DND-41 (cell line): ENCODE measurements around the gene CFAP299.

ENCODE experiments used
- ATAC-seq: fragments of 200-7000 bp; cut with Tn5 transposase; 3 replicates; pipeline ENCODE4 v1.9.1; 2021; ENCODE audit warnings: low read depth; ENCODE audit not compliant: insufficient read depth
- DNase-seq: peaks from one replicate; pipeline ENCODE4 v3.0.0-alpha.2; 2020
- H2AFZ ChIP-seq: 2 replicates; pipeline ENCODE4 v1.6.0; 2012; ENCODE audit warnings: low read depth, low read length
- H3K27ac ChIP-seq: 2 replicates; pipeline ENCODE4 v1.5.1; 2012; ENCODE audit warnings: low read length, inconsistent platforms
- H3K27me3 ChIP-seq: fragments of 200-600 bp; sonication (generic); 2 replicates; pipeline ENCODE4 v1.6.0; 2012; ENCODE audit warnings: low read length, mild to moderate bottlenecking, inconsistent platforms; ENCODE audit not compliant: insufficient read depth, poor library complexity
- H3K36me3 ChIP-seq: 2 replicates; pipeline ENCODE4 v1.5.1; 2012; ENCODE audit warnings: low read length, inconsistent platforms; ENCODE audit not compliant: insufficient read depth
- H3K4me1 ChIP-seq: 2 replicates; pipeline ENCODE4 v1.5.1; 2012; ENCODE audit warnings: mild to moderate bottlenecking, low read length; ENCODE audit not compliant: insufficient read depth
- H3K4me2 ChIP-seq: 2 replicates; pipeline ENCODE4 v1.6.0; 2012; ENCODE audit warnings: mild to moderate bottlenecking, moderate library complexity, low read length, inconsistent platforms; ENCODE audit not compliant: insufficient read depth
- H3K4me3 ChIP-seq, 2 experiments: fragments of 200-600 bp in 1 of 2; shearing (Covaris generic) in 1 of 2; 2 replicates each; pipeline ENCODE4 v1.5.1; 2012 to 2016; ENCODE audit warnings: inconsistent platforms in 2 of 2, low read length in 2 of 2, mild to moderate bottlenecking in 2 of 2, low read depth in 1 of 2, moderate library complexity in 1 of 2
- H3K79me2 ChIP-seq: 2 replicates; pipeline ENCODE4 v1.6.0; 2012; ENCODE audit warnings: low read length, inconsistent platforms; ENCODE audit not compliant: insufficient read depth
- H3K9ac ChIP-seq: 2 replicates; pipeline ENCODE4 v1.6.0; 2012; ENCODE audit warnings: low read depth, mild to moderate bottlenecking, inconsistent platforms, low read length, moderate library complexity
- H3K9me3 ChIP-seq: 2 replicates; pipeline ENCODE4 v1.5.1; 2012; ENCODE audit warnings: low read length, moderate library complexity, mild to moderate bottlenecking, inconsistent platforms; ENCODE audit not compliant: insufficient read depth, severe bottlenecking
- H4K20me1 ChIP-seq: 2 replicates; pipeline ENCODE4 v1.6.0; 2012; ENCODE audit warnings: low read length; ENCODE audit not compliant: insufficient read depth
- CTCF ChIP-seq: IDR thresholded peaks from 2 replicates; pipeline ENCODE4 v1.5.1; 2012; ENCODE audit warnings: borderline replicate concordance, low read length, moderate library complexity, mild to moderate bottlenecking; ENCODE audit not compliant: poor library complexity, severe bottlenecking; ENCODE audit errors: extremely low read depth
- EZH2 ChIP-seq: IDR thresholded peaks from 3 replicates; pipeline ENCODE4 v1.6.1; 2012; ENCODE audit warnings: borderline replicate concordance, low read depth, mild to moderate bottlenecking, moderate library complexity, low read length, inconsistent platforms; ENCODE audit not compliant: severe bottlenecking

The CFAP299 gene

GRCh38 chr4:80608281-80608980 is 272.9 kb downstream of the CFAP299 start:
- Histone ChIP-seq H4K20me1 (no peaks in the 10 kb centered on the region), H2AFZ (no peak overlapping the region), H3K79me2 (no peaks in the 10 kb centered on the region), H3K9me3 (no peaks in the 10 kb centered on the region), H3K36me3 (no peaks in the 10 kb centered on the region), H3K9ac (no peak overlapping the region), H3K4me3 (no peak overlapping the region), H3K27me3 (peaks cover 9% of the 10 kb centered on the region), H3K27ac (no peak overlapping the region), H3K4me2 (no peak overlapping the region), H3K4me1 (no peaks in the 10 kb centered on the region)
- TF ChIP-seq EZH2, result no peak
- DNase-seq (no peak), ATAC-seq (no peak)

- no peaks in the 10 kb centered on the region for H3K9me3 ChIP-seq
- DNase-seq, result no peak
- TF ChIP-seq EZH2 (no peak), CTCF (no peak)
- no peak overlapping the region for H3K4me2 ChIP-seq
- no peaks in the 10 kb centered on the region for H3K4me1 ChIP-seq
- no peaks in the 10 kb centered on the region for H3K79me2 ChIP-seq
- no peaks in the 10 kb centered on the region for H4K20me1 ChIP-seq
- H3K36me3 ChIP-seq, result no peaks in the 10 kb centered on the region
- H3K9ac ChIP-seq, result no peak overlapping the region
- no peak overlapping the region for H3K27ac ChIP-seq
- no peak for ATAC-seq
- no peak overlapping the region for H3K4me3 ChIP-seq
- H2AFZ ChIP-seq, result no peak overlapping the region
- peaks cover 5% of the 10 kb centered on the region for H3K27me3 ChIP-seq
These were observed 274.7 kb downstream of the CFAP299 start for GRCh38 chr4:80610199-80610598.

- H3K9ac ChIP-seq, result no peak overlapping the region
- no peaks in the 10 kb centered on the region for H4K20me1 ChIP-seq
- H3K4me2 ChIP-seq, result no peak overlapping the region
- H3K27ac ChIP-seq, result no peak overlapping the region
- DNase-seq (no peak), ATAC-seq (peak; percentile 33; the same call in 1 of the 3 replicates)
- TF ChIP-seq EZH2 (no peak), CTCF (no peak)
- no peaks in the 10 kb centered on the region for H3K79me2 ChIP-seq
- H3K27me3 ChIP-seq, result peaks cover 8% of the 10 kb centered on the region
- no peaks in the 10 kb centered on the region for H3K4me1 ChIP-seq
- H3K36me3 ChIP-seq, result no peaks in the 10 kb centered on the region
- no peak overlapping the region for H3K4me3 ChIP-seq
- H2AFZ ChIP-seq, result no peak overlapping the region
- H3K9me3 ChIP-seq, result no peaks in the 10 kb centered on the region
These were observed 275.5 kb downstream of the CFAP299 start for GRCh38 chr4:80610845-80611677.

GRCh38 chr4:80611678-80611979 is 276.1 kb downstream of the CFAP299 start:
- Histone ChIP-seq H3K27ac (no peak overlapping the region), H3K4me2 (no peak overlapping the region), H4K20me1 (no peaks in the 10 kb centered on the region), H3K36me3 (no peaks in the 10 kb centered on the region), H3K9ac (no peak overlapping the region), H3K9me3 (no peaks in the 10 kb centered on the region), H3K4me1 (no peaks in the 10 kb centered on the region), H3K27me3 (peaks cover 8% of the 10 kb centered on the region), H3K4me3 (no peak overlapping the region), H2AFZ (no peak overlapping the region), H3K79me2 (no peaks in the 10 kb centered on the region)
- ATAC-seq (no peak), DNase-seq (no peak)
- TF ChIP-seq EZH2 (no peak), CTCF (no peak)
